Measurements from ENCODE around the gene ASPG.

DNA sequence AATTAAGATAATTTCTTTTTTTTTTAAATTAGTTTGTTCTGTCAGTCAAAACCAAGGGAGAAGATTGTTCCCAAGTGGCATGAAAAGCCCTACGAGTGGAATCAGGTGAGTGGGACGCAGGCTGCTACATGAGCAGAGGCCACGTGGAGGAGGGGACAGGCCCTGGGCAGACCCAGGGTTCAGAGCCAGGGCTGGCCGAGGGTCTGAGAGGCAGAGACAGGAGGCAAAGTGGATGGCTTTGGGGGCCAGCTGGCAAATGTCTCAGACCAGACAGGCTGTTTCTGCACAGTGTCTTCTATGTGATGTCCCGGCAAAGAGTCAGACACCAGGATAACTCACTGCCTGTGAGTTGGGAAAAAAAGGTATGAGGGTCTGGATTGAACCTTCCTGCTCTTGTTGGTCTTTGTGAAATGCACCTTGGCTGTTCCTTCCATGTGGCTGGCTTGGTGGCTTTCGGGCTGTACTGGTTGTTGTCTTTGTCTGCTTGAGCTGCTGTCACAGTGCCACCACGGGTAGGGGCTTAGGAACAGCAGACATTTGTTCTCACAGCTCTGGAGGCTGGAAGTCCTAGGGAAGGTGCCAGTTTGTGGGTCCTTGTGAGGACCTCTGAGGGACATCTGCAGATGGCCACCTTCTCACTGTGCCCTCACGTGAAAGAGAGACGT is 35.8 kb upstream of the ASPG start:
- TF ChIP-seq, protein P1, sequence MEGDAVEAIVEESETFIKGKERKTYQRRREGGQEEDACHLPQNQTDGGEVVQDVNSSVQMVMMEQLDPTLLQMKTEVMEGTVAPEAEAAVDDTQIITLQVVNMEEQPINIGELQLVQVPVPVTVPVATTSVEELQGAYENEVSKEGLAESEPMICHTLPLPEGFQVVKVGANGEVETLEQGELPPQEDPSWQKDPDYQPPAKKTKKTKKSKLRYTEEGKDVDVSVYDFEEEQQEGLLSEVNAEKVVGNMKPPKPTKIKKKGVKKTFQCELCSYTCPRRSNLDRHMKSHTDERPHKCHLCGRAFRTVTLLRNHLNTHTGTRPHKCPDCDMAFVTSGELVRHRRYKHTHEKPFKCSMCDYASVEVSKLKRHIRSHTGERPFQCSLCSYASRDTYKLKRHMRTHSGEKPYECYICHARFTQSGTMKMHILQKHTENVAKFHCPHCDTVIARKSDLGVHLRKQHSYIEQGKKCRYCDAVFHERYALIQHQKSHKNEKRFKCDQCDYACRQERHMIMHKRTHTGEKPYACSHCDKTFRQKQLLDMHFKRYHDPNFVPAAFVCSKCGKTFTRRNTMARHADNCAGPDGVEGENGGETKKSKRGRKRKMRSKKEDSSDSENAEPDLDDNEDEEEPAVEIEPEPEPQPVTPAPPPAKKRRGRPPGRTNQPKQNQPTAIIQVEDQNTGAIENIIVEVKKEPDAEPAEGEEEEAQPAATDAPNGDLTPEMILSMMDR (conservative IDR thresholded peaks at IDR 0.05; ENCODE audit: low read depth, low read length) = no peak
- no peak for TF ChIP-seq EZH2phosphoT487 (IDR thresholded peaks at IDR 0.05; ENCODE audit: borderline replicate concordance, low read length)

All from PC-3 (cell line).